GM10266 (cell line): ENCODE measurements around the gene MEGF6.
A peak's percentile ranks its signal among the peaks of the same experiment; 100 is the strongest.

ENCODE experiments used
- DNase-seq: peaks from one replicate; pipeline ENCODE4 v3.0.0; 2012; ENCODE audit errors: extremely low spot score
- CTCF ChIP-seq: IDR thresholded peaks from 2 replicates; pipeline ENCODE4 v1.5.1; 2012; ENCODE audit warnings: mild to moderate bottlenecking, low read depth; ENCODE audit not compliant: control insufficient read depth, insufficient read depth; ENCODE audit errors: missing control alignments

The MEGF6 gene

GRCh38 chr1:3453203-3453761 is 158.0 kb downstream of the MEGF6 start:
- DNase-seq, result peak; percentile 89
- peak; percentile 86 for TF ChIP-seq CTCF

- DNase-seq, result no peak
- no peak for TF ChIP-seq CTCF
Measured at GRCh38 chr1:3452866-3453175, 158.5 kb downstream of the MEGF6 start.

DNA sequence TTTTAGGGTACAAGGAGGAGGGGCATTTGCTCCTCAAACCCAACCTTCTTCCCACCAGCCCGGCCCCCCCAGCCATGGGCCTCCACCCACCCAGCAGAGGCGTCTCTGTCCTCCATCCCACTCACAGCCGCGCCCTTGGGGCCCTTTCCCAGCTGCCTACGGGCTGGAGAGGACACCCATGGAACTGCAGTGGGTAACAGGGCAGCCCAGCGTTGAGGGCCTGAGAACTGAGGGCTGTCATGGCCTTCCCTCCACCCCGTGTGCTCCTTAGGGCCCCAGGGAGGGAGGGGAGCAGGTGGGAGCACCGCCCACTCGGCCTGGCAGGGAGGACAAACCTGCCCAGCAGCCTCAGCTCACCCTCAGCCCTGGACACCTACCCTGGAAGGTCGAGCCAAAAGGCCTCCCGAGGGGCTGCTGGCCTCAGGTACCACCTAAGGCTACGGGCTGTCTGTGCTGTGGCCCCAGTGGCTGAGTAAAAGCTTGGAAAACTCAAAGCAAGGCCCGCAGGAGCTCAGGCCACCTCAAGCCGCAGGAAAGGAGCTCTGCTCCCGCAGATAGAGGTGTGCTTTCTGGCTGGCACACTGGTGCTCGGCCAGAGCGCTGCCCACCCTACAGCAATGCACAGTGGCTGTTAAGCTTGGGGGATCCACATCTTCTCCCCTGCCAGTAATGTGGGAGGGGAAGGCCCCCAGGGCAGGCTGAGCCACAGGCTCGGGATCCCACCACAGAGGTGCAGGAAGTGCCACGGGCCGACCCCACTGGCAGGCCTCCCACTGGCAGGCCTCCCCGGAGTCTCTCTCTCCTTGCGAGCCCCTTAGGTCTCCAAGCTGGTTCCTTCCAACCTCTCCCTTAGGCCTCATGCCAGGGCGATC is 159.1 kb downstream of the MEGF6 start:
- no peak for DNase-seq
- TF ChIP-seq CTCF, result no peak

GRCh38 chr1:3450983-3451382 is 160.3 kb downstream of the MEGF6 start:
- TF ChIP-seq CTCF, result no peak
- no peak for DNase-seq

DNA sequence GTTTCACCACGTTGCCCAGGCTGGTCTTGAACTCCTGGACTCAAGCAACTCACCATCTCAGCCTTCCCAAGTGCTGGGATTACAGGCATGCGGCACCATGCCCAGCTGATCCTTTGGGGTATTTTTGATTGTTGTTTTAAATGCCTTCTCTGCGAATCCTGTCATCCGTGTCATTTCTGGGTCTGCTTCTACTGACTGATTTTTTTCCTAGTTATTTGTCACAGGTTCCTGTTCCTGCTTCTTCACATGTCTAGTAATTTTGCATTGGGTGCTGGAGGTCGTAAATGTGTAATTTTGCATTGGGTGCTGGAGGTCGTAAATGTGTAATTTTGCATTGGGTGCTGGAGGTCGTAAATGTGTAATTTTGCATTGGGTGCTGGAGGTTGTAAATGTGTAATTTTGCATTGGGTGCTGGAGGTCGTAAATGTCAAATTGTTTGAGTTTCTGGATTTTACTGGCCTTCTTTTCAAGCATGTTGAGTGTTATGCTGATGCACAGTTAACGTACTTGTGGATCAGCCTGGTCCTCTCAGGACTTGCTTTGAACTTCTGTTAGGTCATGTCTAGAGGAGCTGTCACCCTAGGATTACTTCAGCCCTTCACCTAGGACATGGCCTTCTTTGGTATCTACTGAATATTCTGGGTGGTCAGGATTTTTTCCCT is 161.0 kb downstream of the MEGF6 start:
- no peak for DNase-seq
- TF ChIP-seq CTCF, result no peak

DNA sequence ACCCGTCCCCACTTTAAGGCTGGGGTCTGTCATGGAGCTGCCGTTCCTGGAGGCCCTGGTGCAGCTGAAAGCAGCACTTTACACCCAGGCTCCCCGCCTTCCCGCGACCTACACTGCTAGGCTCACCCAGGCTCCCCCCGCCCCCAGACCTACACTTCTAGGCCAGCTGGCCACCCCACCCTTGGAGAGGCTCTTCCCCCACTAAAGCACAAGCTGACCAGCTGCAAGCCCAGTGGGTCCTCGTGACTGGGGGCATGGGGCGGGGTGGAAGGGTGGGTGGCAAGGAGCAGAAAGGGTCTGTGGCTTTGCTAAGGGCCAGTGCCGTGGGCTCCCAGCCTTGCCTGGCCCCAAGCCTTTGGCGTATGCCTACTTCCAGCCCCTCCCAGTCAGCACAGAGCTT is 166.6 kb downstream of the MEGF6 start:
- no peak for DNase-seq
- no peak for TF ChIP-seq CTCF

DNA sequence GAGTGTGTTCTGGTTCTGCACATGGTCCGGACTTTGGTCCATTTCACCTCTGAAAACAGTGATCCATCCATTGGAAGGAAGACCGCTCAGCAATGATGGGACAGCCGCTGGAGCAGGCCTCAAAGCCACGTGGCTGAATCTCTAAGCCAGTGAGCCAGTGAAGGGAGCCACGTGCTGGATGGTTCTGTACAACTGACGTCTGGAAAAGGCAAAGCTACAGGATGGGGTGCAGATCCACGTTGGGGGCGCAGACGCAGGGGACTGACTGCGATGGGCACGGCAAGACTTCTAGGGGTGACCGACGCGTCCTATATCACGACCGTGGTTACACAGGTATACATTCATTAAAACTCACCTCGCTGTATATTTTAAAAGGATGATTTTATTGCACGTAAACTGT is 167.0 kb downstream of the MEGF6 start:
- TF ChIP-seq CTCF, result no peak
- no peak for DNase-seq
